H1 (cell line): Measurements from ENCODE around the gene PC. TPM values are rescaled to one million over a fixed set of nuclear protein-coding genes. Genes with fewer than 3 reads are reported as not detected.

Source experiments
- CTCF ChIA-PET: fragments of 300-600 bp; sonication (Branson Sonifier 250); formaldehyde crosslinking; loops from one replicate; lab custom pipeline; 2021; ENCODE audit not compliant: partially characterized antibody; lab: Charles Lee
- POLR2A ChIA-PET: fragments of 300-600 bp; sonication (Branson Sonifier 250); formaldehyde crosslinking; loops from one replicate; lab custom pipeline; 2021; ENCODE audit warnings: inconsistent platforms; ENCODE audit not compliant: partially characterized antibody; lab: Charles Lee
- DNase-seq, 2 experiments: peaks; one replicate each; pipeline versions ENCODE4 v3.0.0 to v3.0.0-alpha.2; 2010 to 2022; ENCODE audit warnings: low spot score in 2 of 2, low read depth in 1 of 2, mixed read lengths in 1 of 2
- FAIRE-seq: peaks from 2 replicates; lab custom pipeline; 2011; peaks lifted over from hg19 to GRCh38; lab: Jason Lieb, UNC
- H2AFZ ChIP-seq: 2 replicates; pipeline ENCODE4 v1.8.1; 2012; ENCODE audit warnings: low read length, inconsistent platforms
- H2AK5ac ChIP-seq: 2 replicates; pipeline ENCODE4 v1.6.1; 2013; ENCODE audit warnings: low read depth, low read length
- H2BK120ac ChIP-seq: replicated peaks from 2 replicates; pipeline ENCODE3; 2013; ENCODE audit warnings: low read depth, low read length, inconsistent platforms
- H2BK12ac ChIP-seq: 2 replicates; pipeline ENCODE4 v1.6.1; 2013; ENCODE audit warnings: low read depth, low read length
- H2BK15ac ChIP-seq: 2 replicates; pipeline ENCODE4 v1.6.1; 2013; ENCODE audit warnings: low read length
- H2BK20ac ChIP-seq: 2 replicates; pipeline ENCODE4 v1.6.1; 2013; ENCODE audit warnings: low read length
- H2BK5ac ChIP-seq: 2 replicates; pipeline ENCODE4 v1.6.1; 2013; ENCODE audit warnings: low read depth, low read length
- H3K14ac ChIP-seq: 2 replicates; pipeline ENCODE4 v1.6.1; 2013; ENCODE audit warnings: inconsistent platforms; ENCODE audit not compliant: insufficient read length
- H3K18ac ChIP-seq: 2 replicates; pipeline ENCODE4 v1.6.1; 2013; ENCODE audit warnings: low read length; ENCODE audit errors: extremely low read depth
- H3K23ac ChIP-seq: 2 replicates; pipeline ENCODE4 v1.6.1; 2013; ENCODE audit warnings: inconsistent platforms; ENCODE audit not compliant: insufficient read length
- H3K23me2 ChIP-seq: 2 replicates; pipeline ENCODE4 v1.6.1; 2013; ENCODE audit warnings: low read depth, low read length
- H3K27ac ChIP-seq: 2 replicates; pipeline ENCODE4 v1.6.1; 2011; ENCODE audit warnings: low read depth, low read length, inconsistent platforms
- H3K27me3 ChIP-seq, 4 experiments: replicated peaks in 1 of 4; 1 replicate in 1 of 4; 2 replicates in 3 of 4; pipeline versions ENCODE4 v1.6.1 to v1.8.1; 2011 to 2013; ENCODE audit warnings: low read length in 3 of 4, mild to moderate bottlenecking in 3 of 4, inconsistent platforms in 2 of 4, mixed read lengths in 2 of 4, moderate library complexity in 1 of 4; ENCODE audit not compliant: control insufficient read depth in 3 of 4, insufficient read depth in 3 of 4; ENCODE audit errors: extremely low read depth in 1 of 4
- H3K36me3 ChIP-seq, 4 experiments: 2 replicates each; pipeline versions ENCODE4 v1.6.1 to v1.8.1; 2011 to 2013; ENCODE audit warnings: mild to moderate bottlenecking in 4 of 4, low read length in 3 of 4, moderate library complexity in 2 of 4, control low read depth in 1 of 4, inconsistent platforms in 1 of 4; ENCODE audit not compliant: insufficient read depth in 4 of 4, control insufficient read depth in 2 of 4
- H3K4ac ChIP-seq: replicated peaks from 2 replicates; pipeline ENCODE3; 2013; ENCODE audit warnings: low read length, low read depth, mixed read lengths, inconsistent platforms; ENCODE audit not compliant: insufficient read length
- H3K4me1 ChIP-seq, 4 experiments: replicated peaks in 1 of 4; 1 replicate in 1 of 4; 2 replicates in 3 of 4; pipeline versions ENCODE4 v1.6.1 to v1.8.1; 2011 to 2013; ENCODE audit warnings: low read length in 3 of 4, inconsistent platforms in 2 of 4, mixed read lengths in 1 of 4; ENCODE audit not compliant: insufficient read depth in 4 of 4, control insufficient read depth in 3 of 4
- H3K4me2 ChIP-seq, 2 experiments: 2 replicates each; pipeline versions ENCODE4 v1.6.1 to v1.8.1; 2011 to 2013; ENCODE audit warnings: low read depth in 2 of 2, low read length in 2 of 2, control low read depth in 1 of 2, inconsistent platforms in 1 of 2, mild to moderate bottlenecking in 1 of 2; ENCODE audit not compliant: insufficient read depth in 1 of 2
- H3K4me3 ChIP-seq, 4 experiments: fragments of 200-600, 300-600 bp in 1 of 4; sonication (generic), shearing (Covaris generic), sonication (Bioruptor Twin) in 1 of 4; 2 replicates each; pipeline versions ENCODE4 v1.5.1 to v1.8.1; 2011 to 2016; ENCODE audit warnings: low read length in 4 of 4, low read depth in 3 of 4, control low read depth in 2 of 4, inconsistent platforms in 2 of 4, mild to moderate bottlenecking in 2 of 4, mixed read lengths in 1 of 4, moderate library complexity in 1 of 4; ENCODE audit not compliant: insufficient read depth in 2 of 4; ENCODE audit errors: extremely low read depth in 1 of 4
- H3K56ac ChIP-seq: replicated peaks from 2 replicates; pipeline ENCODE3; 2013; ENCODE audit warnings: low read depth, mild to moderate bottlenecking, mixed read lengths, low read length, inconsistent platforms; ENCODE audit not compliant: insufficient read length
- H3K79me1 ChIP-seq: 2 replicates; pipeline ENCODE4 v1.6.1; 2013; ENCODE audit warnings: low read depth, low read length, control low read depth
- H3K79me2 ChIP-seq, 2 experiments: 2 replicates each; pipeline versions ENCODE4 v1.6.1 to v1.8.1; 2012 to 2013; ENCODE audit warnings: low read length in 2 of 2, mild to moderate bottlenecking in 2 of 2, inconsistent platforms in 1 of 2; ENCODE audit not compliant: insufficient read depth in 2 of 2, control insufficient read depth in 1 of 2
- H3K9ac ChIP-seq, 4 experiments: replicated peaks in 1 of 4; 1 replicate in 1 of 4; 2 replicates in 3 of 4; pipeline versions ENCODE4 v1.6.1 to v1.8.1; 2011 to 2013; ENCODE audit warnings: low read depth in 3 of 4, low read length in 3 of 4, control low read depth in 2 of 4, mild to moderate bottlenecking in 2 of 4, moderate library complexity in 2 of 4, inconsistent platforms in 1 of 4; ENCODE audit errors: extremely low read depth in 1 of 4
- H3K9me3 ChIP-seq, 2 experiments: 2 replicates each; pipeline versions ENCODE4 v1.6.1 to v1.8.1; 2012 to 2013; ENCODE audit warnings: mild to moderate bottlenecking in 2 of 2, moderate library complexity in 2 of 2, control low read depth in 1 of 2, inconsistent platforms in 1 of 2, low read depth in 1 of 2, low read length in 1 of 2, mixed read lengths in 1 of 2; ENCODE audit not compliant: insufficient read depth in 2 of 2
- H4K20me1 ChIP-seq, 2 experiments: replicated peaks in 1 of 2; 2 replicates each; pipeline versions ENCODE3 to v1.8.1; 2011 to 2013; ENCODE audit warnings: inconsistent platforms in 2 of 2, low read length in 2 of 2, mild to moderate bottlenecking in 1 of 2; ENCODE audit not compliant: insufficient read depth in 2 of 2, control insufficient read depth in 1 of 2
- H4K5ac ChIP-seq: 2 replicates; pipeline ENCODE4 v1.6.1; 2013; ENCODE audit warnings: low read length, low read depth, mixed read lengths, inconsistent platforms; ENCODE audit not compliant: insufficient read length
- H4K8ac ChIP-seq: 2 replicates; pipeline ENCODE4 v1.8.0; 2013; ENCODE audit warnings: mild to moderate bottlenecking, moderate library complexity, low read length, inconsistent platforms; ENCODE audit not compliant: insufficient read depth; ENCODE audit errors: extremely low read depth
- H4K91ac ChIP-seq: replicated peaks from 2 replicates; pipeline ENCODE3; 2013; ENCODE audit warnings: low read length, mixed read lengths, inconsistent platforms; ENCODE audit not compliant: insufficient read length
- HDAC6 ChIP-seq: IDR thresholded peaks from one replicate; pipeline ENCODE4 v1.7.1; 2012; ENCODE audit warnings: low read depth, mild to moderate bottlenecking, inconsistent platforms, low read length, moderate library complexity
- WGBS, 2 experiments: shearing (Covaris generic) in 1 of 2; methylation state at CpG; one replicate each; pipeline versions ENCODE4 v1.1.6 to v1.1.7; 2013 to 2015; ENCODE audit warnings: low lambda C conversion rate in 2 of 2, mixed read lengths in 2 of 2, inconsistent platforms in 1 of 2, low coverage in 1 of 2, missing lambda C conversion rate in 1 of 2; ENCODE audit not compliant: insufficient replicate concordance in 2 of 2, insufficient coverage in 1 of 2, insufficient read length in 1 of 2; ENCODE audit errors: extremely low coverage in 1 of 2, missing lambda C conversion rate in 1 of 2; 5-methylcytosine and 5-hydroxymethylcytosine counted together
- polyA plus RNA-seq, 7 experiments: library from polyadenylated mRNA; depleted of rRNA in 3 of 7; stranded (reverse) in 5 of 7; unstranded in 2 of 7; fragments of >200 nt in 5 of 7; fragments of 200-250 nt in 2 of 7; gene quantifications; 1 replicate in 5 of 7; 2 replicates in 1 of 7; 4 replicates in 1 of 7; pipeline versions ENCODE4 v1.2.1 to v1.2.3, GENCODE V29; 2011 to 2013; ENCODE audit warnings: missing spikeins in 2 of 7, mixed read lengths in 2 of 7
- total RNA-seq: library from RNA; stranded (reverse); fragmentation: NEBNext Ultra II Directional; extraction: Animal tissue kit (Norgen Biotek cat#: 25700); gene quantifications from 2 replicates; pipeline ENCODE4 v1.2.1, GENCODE V29; 2021

Gene PC
- total and polyA plus RNA-seq, 2 of the 8 experiments (the other 6 are each of a cell fraction or from before 2014, with no cell fraction given), result 11.5 to 27.5 TPM

DNA sequence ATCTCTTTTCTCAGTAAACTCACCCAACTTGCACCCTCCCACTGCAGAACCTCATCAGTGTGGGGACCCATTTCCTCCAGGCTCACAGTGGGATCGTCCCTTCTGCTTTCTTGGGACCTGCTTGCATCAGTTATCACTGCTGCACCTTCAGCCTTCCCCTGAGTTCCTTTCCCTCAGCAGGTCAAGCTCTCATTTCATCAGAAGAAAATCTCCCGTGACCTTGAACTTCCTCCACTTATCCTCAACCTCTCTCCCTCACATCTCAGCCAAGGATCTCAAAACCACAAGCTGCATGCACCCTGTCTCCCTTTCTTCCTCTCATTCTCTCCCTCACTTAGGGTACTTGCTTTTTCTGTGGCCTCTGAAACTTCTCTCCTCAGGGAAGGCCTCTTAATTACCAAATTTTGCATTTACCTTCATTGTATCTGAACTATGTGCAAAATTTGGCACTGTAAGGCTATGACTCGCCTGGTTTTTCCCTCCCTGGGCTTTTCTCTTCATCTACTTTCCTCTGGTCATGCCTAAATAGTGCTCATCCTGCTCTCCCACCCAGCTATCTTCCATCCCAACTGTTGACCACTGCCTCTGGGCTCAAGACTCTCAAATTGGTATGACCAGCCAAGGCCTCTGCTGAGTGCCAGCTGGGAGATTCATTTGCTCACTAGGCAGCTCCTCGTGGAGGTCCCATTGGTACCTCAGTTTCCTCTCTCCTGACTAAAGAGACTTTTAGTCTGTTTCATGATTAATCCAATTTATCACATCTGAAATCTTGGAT lies 117.7 kb downstream of the PC start:
- peaks cover 18% of the 10 kb centered on the region for H3K79me1 ChIP-seq
- DNase-seq (no peak), FAIRE-seq (no peak)
- H3K18ac ChIP-seq, result no peak overlapping the region
- H4K91ac ChIP-seq, result no peak overlapping the region
- no peak overlapping the region; the same call in 1 of the 2 replicates for H2BK5ac ChIP-seq
- H3K23ac ChIP-seq, result no peak overlapping the region
- H3K27me3 ChIP-seq, result no peaks in the 10 kb centered on the region
- no peak for TF ChIP-seq HDAC6
- H3K27ac ChIP-seq, result no peak overlapping the region
- H3K4ac ChIP-seq, result no peak overlapping the region
- no peak overlapping the region for H2BK20ac ChIP-seq
- no peak overlapping the region for H3K4me2 ChIP-seq
- H3K79me2 ChIP-seq, result peaks cover 0 to 26% of the 10 kb centered on the region in 2 experiments; a peak in 3 of 4 replicates
- ChIA-PET POLR2A (no interaction called here), CTCF (interaction anchor here (0.7 to 7.1 kb wide), 5 partner anchors 13 to 136 kb away, joined by 3 to 57 read pairs (median 7); no protein-coding TSS in a partner anchor)
- WGBS, 2 experiments, result 93% methylated on average over 4 of the region's 4 CpGs; no CpG with 5 or more reads in 1 of the 2 experiments
- peaks cover 9% of the 10 kb centered on the region for H3K23me2 ChIP-seq
- H4K20me1 ChIP-seq, result peaks cover 4 to 13% of the 10 kb centered on the region in 2 experiments
- H4K8ac ChIP-seq, result no peak overlapping the region
- no peak overlapping the region for H3K4me3 ChIP-seq
- no peaks in the 10 kb centered on the region for H3K9me3 ChIP-seq
- no peak overlapping the region for H3K56ac ChIP-seq
- H3K4me1 ChIP-seq, result peaks cover 0 to 11% (median 3%) of the 10 kb centered on the region in 4 experiments; a peak in 4 of 7 replicates
- H2BK120ac ChIP-seq, result no peak overlapping the region
- no peak overlapping the region for H3K14ac ChIP-seq
- H4K5ac ChIP-seq, result no peak overlapping the region
- H2AK5ac ChIP-seq, result no peak overlapping the region
- no peak overlapping the region for H2BK12ac ChIP-seq
- no peak overlapping the region for H3K9ac ChIP-seq
- H3K36me3 ChIP-seq, result peaks cover 6 to 22% (median 11%) of the 10 kb centered on the region in 4 experiments
- no peak overlapping the region for H2AFZ ChIP-seq
- no peak overlapping the region for H2BK15ac ChIP-seq
